Smooth muscle cell of trachea (primary cell): ENCODE measurements around the gene CCDC86. TPM values are rescaled to one million over a fixed set of nuclear protein-coding genes. Genes with fewer than 3 reads are reported as not detected.

ENCODE experiments used
- total RNA-seq: library from RNA; depleted of rRNA; stranded (reverse); fragments of >200 nt; gene quantifications from 2 replicates; pipeline ENCODE4 v1.2.1, GENCODE V29; 2014

Gene CCDC86, protein sequence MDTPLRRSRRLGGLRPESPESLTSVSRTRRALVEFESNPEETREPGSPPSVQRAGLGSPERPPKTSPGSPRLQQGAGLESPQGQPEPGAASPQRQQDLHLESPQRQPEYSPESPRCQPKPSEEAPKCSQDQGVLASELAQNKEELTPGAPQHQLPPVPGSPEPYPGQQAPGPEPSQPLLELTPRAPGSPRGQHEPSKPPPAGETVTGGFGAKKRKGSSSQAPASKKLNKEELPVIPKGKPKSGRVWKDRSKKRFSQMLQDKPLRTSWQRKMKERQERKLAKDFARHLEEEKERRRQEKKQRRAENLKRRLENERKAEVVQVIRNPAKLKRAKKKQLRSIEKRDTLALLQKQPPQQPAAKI
- total RNA-seq, result 9.2 and 15.1 TPM in 2 replicates

GRCh38 chr11:60841797-60842667 is at the start of gene CCDC86:
CCDC86 (plus strand) TSS chr11:60842113; CDS start chr11:60842125, 12 bp downstream.

GRCh38 chr11:60855726-60856633 is 14.1 kb downstream of the CCDC86 start, which contains the start of gene PTGDR2:
PTGDR2 (minus strand) TSS chr11:60855950; CDS start chr11:60853722, 2,228 bp downstream.

GRCh38 chr11:60866911-60867870 is 25.3 kb downstream of the CCDC86 start, which contains the start of gene ZP1:
ZP1 (plus strand) TSS chr11:60867542; CDS start chr11:60867562, 20 bp downstream.

Other genes starting within 250 kb of the CCDC86 start
- gene MS4A8, start 142.5 kb upstream of the CCDC86 start, total RNA-seq, result not detected in 2 replicates
- not detected in 2 replicates for gene MS4A18, start 117.4 kb upstream of the CCDC86 start, total RNA-seq
- gene MS4A15, start 85.2 kb upstream of the CCDC86 start, total RNA-seq, result not detected in 2 replicates
- not detected in 2 replicates for gene MS4A10, start 56.8 kb upstream of the CCDC86 start, total RNA-seq
- gene PTGDR2, start 13.8 kb downstream of the CCDC86 start, total RNA-seq, result 0.44 and 2.2 TPM in 2 replicates
- gene ZP1, start 25.4 kb downstream of the CCDC86 start, total RNA-seq, result 0.17 TPM in 1 of 2 replicates, not detected in the other
- gene PRPF19, start 64.5 kb downstream of the CCDC86 start, total RNA-seq, result 43.3 and 48.8 TPM in 2 replicates
- gene TMEM109, start 72.0 kb downstream of the CCDC86 start, total RNA-seq, result 25.3 and 26.0 TPM in 2 replicates
- gene TMEM132A, start 82.3 kb downstream of the CCDC86 start, total RNA-seq, result 7.7 and 30.3 TPM in 2 replicates
- gene SLC15A3, start 110.1 kb downstream of the CCDC86 start, total RNA-seq, result 4.8 and 26.3 TPM in 2 replicates
- 0.66 TPM in 1 of 2 replicates, not detected in the other for gene CD6, start 129.6 kb downstream of the CCDC86 start, total RNA-seq